ENCODE results near the gene SLC44A5.
"Not testable (repeated sequence)": the region's sequence is repeated elsewhere in the genome, so short reads cannot be mapped to it uniquely, and the experiment has no call there.

SLC44A5 gene

GRCh38 chr1:75394386-75395139, 216.4 kb downstream of the SLC44A5 start:
- Histone ChIP-seq H3K9ac (ENCODE audit: low read length) (no peak overlapping the region), H3K27ac (ENCODE audit: low read depth, low read length, poor library complexity, severe bottlenecking) (no peak overlapping the region), H3K9me3 (ENCODE audit: low read length) (no peaks in the 10 kb centered on the region), H3K9me2 (ENCODE audit: low read depth, low read length) (no peaks in the 10 kb centered on the region), H3F3A (ENCODE audit: insufficient read depth, low read length) (no peaks in the 10 kb centered on the region), H3K4me2 (ENCODE audit: low read length) (no peak overlapping the region), H3K4me3 (ENCODE audit: low read depth, low read length, poor library complexity, severe bottlenecking) (no peak overlapping the region), H3K4me1 (ENCODE audit: insufficient read depth, low read length, severe bottlenecking) (no peaks in the 10 kb centered on the region), H3K79me2 (ENCODE audit: insufficient read depth, low read length) (no peaks in the 10 kb centered on the region), H4K20me1 (ENCODE audit: insufficient read depth, low read length) (no peaks in the 10 kb centered on the region), H3K27me3 (ENCODE audit: insufficient read depth, low read length) (no peaks in the 10 kb centered on the region), H2AFZ (ENCODE audit: low read length) (no peak overlapping the region), H3K36me3 (ENCODE audit: insufficient read depth, low read length) (no peaks in the 10 kb centered on the region)
- no peak for TF ChIP-seq CTCF (IDR thresholded peaks at IDR 0.05; ENCODE audit: low read length)
- TF ChIP-seq EZH2 (IDR thresholded peaks at IDR 0.05; ENCODE audit: borderline replicate concordance, low read length) = no peak

- Histone ChIP-seq H3F3A (ENCODE audit: insufficient read depth, low read length) (no peaks in the 10 kb centered on the region), H3K4me3 (ENCODE audit: low read depth, low read length, poor library complexity, severe bottlenecking) (no peak overlapping the region), H3K79me2 (ENCODE audit: insufficient read depth, low read length) (no peaks in the 10 kb centered on the region), H4K20me1 (ENCODE audit: insufficient read depth, low read length) (no peaks in the 10 kb centered on the region), H3K27me3 (ENCODE audit: insufficient read depth, low read length) (no peaks in the 10 kb centered on the region), H3K27ac (ENCODE audit: low read depth, low read length, poor library complexity, severe bottlenecking) (no peak overlapping the region), H3K4me2 (ENCODE audit: low read length) (no peak overlapping the region), H3K36me3 (ENCODE audit: insufficient read depth, low read length) (no peaks in the 10 kb centered on the region), H2AFZ (ENCODE audit: low read length) (no peak overlapping the region), H3K9ac (ENCODE audit: low read length) (no peak overlapping the region), H3K9me2 (ENCODE audit: low read depth, low read length) (no peaks in the 10 kb centered on the region), H3K9me3 (ENCODE audit: low read length) (no peaks in the 10 kb centered on the region), H3K4me1 (ENCODE audit: insufficient read depth, low read length, severe bottlenecking) (no peaks in the 10 kb centered on the region)
- TF ChIP-seq EZH2 (IDR thresholded peaks at IDR 0.05; ENCODE audit: borderline replicate concordance, low read length) (no peak), CTCF (IDR thresholded peaks at IDR 0.05; ENCODE audit: low read length) (no peak)
Measured at GRCh38 chr1:75392278-75392677, 218.6 kb downstream of the SLC44A5 start.

GRCh38 chr1:75375476-75376447, 235.2 kb downstream of the SLC44A5 start:
- H4K20me1 ChIP-seq (ENCODE audit: insufficient read depth, low read length); H3K4me3 ChIP-seq (ENCODE audit: low read depth, low read length, poor library complexity, severe bottlenecking); H3F3A ChIP-seq (ENCODE audit: insufficient read depth, low read length); H3K4me1 ChIP-seq (ENCODE audit: insufficient read depth, low read length, severe bottlenecking); H3K4me2 ChIP-seq (ENCODE audit: low read length); H3K9me2 ChIP-seq (ENCODE audit: low read depth, low read length); H3K27ac ChIP-seq (ENCODE audit: low read depth, low read length, poor library complexity, severe bottlenecking); H3K36me3 ChIP-seq (ENCODE audit: insufficient read depth, low read length); H3K79me2 ChIP-seq (ENCODE audit: insufficient read depth, low read length); H3K9me3 ChIP-seq (ENCODE audit: low read length); H2AFZ ChIP-seq (ENCODE audit: low read length); H3K9ac ChIP-seq (ENCODE audit: low read length); H3K27me3 ChIP-seq (ENCODE audit: insufficient read depth, low read length): not testable (repeated sequence)

All from OCI-LY1 (cell line).